Upper lobe of left lung (tissue), 4 donors: Measurements from ENCODE around the gene MB.

Experiments used
- CTCF ChIP-seq, 6 experiments: fragments of 450-650 bp in 4 of 6; fragments of 200-600 bp in 2 of 6; sonication (generic) in 2 of 6; IDR thresholded peaks; one replicate each; pipeline ENCODE4 v1.5.1; 2016 to 2019; ENCODE audit warnings: antibody characterized with exemption in 6 of 6
- EP300 ChIP-seq, 4 donors: sonication (generic); formaldehyde crosslinking; IDR thresholded peaks; one replicate each; pipeline ENCODE4 v1.5.1; 2017; ENCODE audit warnings: antibody characterized with exemption in 4 of 4, control low read depth in 2 of 4
- POLR2A ChIP-seq, 4 donors: fragments of 450-650 bp; IDR thresholded peaks; one replicate each; pipeline ENCODE4 v1.5.1; 2016 to 2017; ENCODE audit warnings: antibody characterized with exemption in 4 of 4, mild to moderate bottlenecking in 2 of 4
- POLR2AphosphoS5 ChIP-seq, 2 donors: sonication (generic); formaldehyde crosslinking; IDR thresholded peaks; one replicate each; pipeline ENCODE4 v1.5.1; 2017; ENCODE audit warnings: antibody characterized with exemption in 2 of 2

DNA sequence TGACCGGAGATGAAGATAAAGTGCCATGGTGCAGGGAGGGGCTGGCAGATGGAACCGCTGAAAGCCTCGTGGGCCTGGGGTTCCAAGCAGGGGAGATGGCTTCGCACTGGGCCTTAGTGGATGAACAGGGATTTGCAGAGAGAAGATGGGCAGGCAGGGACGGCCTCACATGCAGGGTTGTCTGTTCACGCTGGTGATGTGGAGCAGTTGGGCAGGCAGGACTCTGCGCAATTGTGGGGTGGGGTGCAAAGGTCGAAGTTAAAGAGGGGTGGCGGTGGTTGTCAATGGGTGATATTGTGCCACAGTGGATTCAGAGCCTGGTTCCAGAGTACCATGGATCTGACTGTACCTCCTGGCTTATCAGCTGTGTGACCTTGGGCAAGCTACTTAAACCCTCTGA is 7.9 kb downstream of the MB start:
- TF ChIP-seq CTCF (IDR thresholded peaks at IDR 0.05) (no peak), POLR2A (IDR thresholded peaks at IDR 0.05) (no peak), EP300 (IDR thresholded peaks at IDR 0.05) (no peak), POLR2AphosphoS5 (IDR thresholded peaks at IDR 0.05) (no peak)
